K562 (cell line): ENCODE data around the gene AKT2. TPM values are rescaled to one million over a fixed set of nuclear protein-coding genes. Genes with fewer than 3 reads are reported as not detected.
A peak's percentile ranks its signal among the peaks of the same experiment; 100 is the strongest.

Experiments
- BDP1 ChIP-seq: IDR thresholded peaks from 3 replicates; pipeline ENCODE4 v1.6.1; 2011; ENCODE audit not compliant: insufficient read length, insufficient read depth
- FOXA3 ChIP-seq, 2 experiments: fragments of 450-650 bp in 1 of 2; sonication (generic) in 1 of 2; formaldehyde crosslinking; IDR thresholded peaks in 1 of 2; conservative IDR thresholded peaks in 1 of 2; 2 replicates each; pipeline versions ENCODE4 v1.4.0 to v1.8.0; 2020 to 2022; ENCODE audit warnings: mild to moderate bottlenecking in 2 of 2, missing genetic modification reagents in 1 of 2
- HDGF ChIP-seq: fragments of 450-650 bp; IDR thresholded peaks from 2 replicates; pipeline ENCODE4 v1.6.1; 2016
- PHB ChIP-seq: fragments of 250-450 bp; sonication (Bioruptor Pico); IDR thresholded peaks from 2 replicates; pipeline ENCODE4 v1.5.0; 2021
- RBBP5 ChIP-seq: fragments of 200-600 bp; sonication (generic); IDR thresholded peaks from 2 replicates; pipeline ENCODE4 v1.6.1; 2012; ENCODE audit warnings: borderline replicate concordance, mild to moderate bottlenecking, low read length, control low read depth, inconsistent platforms; ENCODE audit not compliant: insufficient read depth, poor library complexity, severe bottlenecking
- RBFOX2 ChIP-seq: fragments of 200-400 bp; formaldehyde crosslinking; IDR thresholded peaks from 2 replicates; pipeline ENCODE4 v1.6.1; 2017; ENCODE audit warnings: low read depth, mild to moderate bottlenecking, low read length, moderate library complexity
- TOE1 ChIP-seq, 2 experiments: fragments of 450-650 bp in 1 of 2; sonication (generic) in 1 of 2; formaldehyde crosslinking in 1 of 2; IDR thresholded peaks; 2 replicates each; pipeline versions ENCODE4 v1.7.1 to v1.8.0; 2016 to 2022; ENCODE audit warnings: borderline replicate concordance in 2 of 2, mild to moderate bottlenecking in 2 of 2, antibody characterized with exemption in 1 of 2, inconsistent platforms in 1 of 2, low read depth in 1 of 2, missing genetic modification reagents in 1 of 2, moderate library complexity in 1 of 2
- polyA plus RNA-seq, 8 experiments: library from polyadenylated mRNA; depleted of rRNA in 4 of 8; stranded (reverse) in 5 of 8; unstranded in 3 of 8; fragments of >200 nt; fragmentation: Nextera tagmentation in 2 of 8; fragmentation: Illumina TruSeq in 1 of 8; extraction: Ambion mirVana in 2 of 8; extraction: Trizol in 1 of 8; gene quantifications; 2 replicates each; pipeline versions ENCODE4 v1.2.1 to v1.2.3, GENCODE V29; 2011 to 2014; ENCODE audit warnings: inconsistent platforms in 1 of 8, missing spikeins in 1 of 8
- total RNA-seq, 7 experiments: library from RNA; depleted of rRNA in 6 of 7; stranded (reverse); fragments of >200 nt in 6 of 7; fragmentation: Illumina TruSeq in 2 of 7; extraction: Trizol in 2 of 7; gene quantifications; 2 replicates each; pipeline versions ENCODE4 v1.2.1 to v1.2.3, GENCODE V29; 2011 to 2021; ENCODE audit warnings: low replicate concordance in 1 of 7
- TF ChIP-seq, protein P1 (sequence below), 2 experiments: fragments of 450-650 bp in 1 of 2; sonication (generic) in 1 of 2; formaldehyde crosslinking in 1 of 2; IDR thresholded peaks; 2 replicates each; pipeline versions ENCODE4 v1.7.1 to v1.9.0; 2016 to 2022; ENCODE audit warnings: inconsistent platforms in 1 of 2, mild to moderate bottlenecking in 1 of 2, missing genetic modification reagents in 1 of 2
- TF ChIP-seq, protein P2 (sequence below), 2 experiments: fragments of 450-650 bp; IDR thresholded peaks; 2 replicates each; pipeline ENCODE4 v1.6.1; 2016

Gene AKT2
- total and polyA plus RNA-seq, 9 of the 15 experiments (the other 6 are each of a cell fraction or from before 2014, with no cell fraction given), result 1.1 to 132 (median 67.7) TPM

GRCh38 chr19:40272261-40272660, 12.9 kb downstream of the AKT2 start (continued):
- TF ChIP-seq TOE1 (IDR thresholded peaks at IDR 0.05; ENCODE audit: borderline replicate concordance) (no peak), TOE1 (CRISPR knock-in tag; IDR thresholded peaks at IDR 0.05; ENCODE audit: borderline replicate concordance, low read depth) (no peak), PHB (CRISPR knock-in tag) (no peak), BDP1 (no peak), RBBP5 (peak; percentile 3), FOXA3 (CRISPR knock-in tag; conservative IDR thresholded peaks at IDR 0.05 in 1 of 2, IDR thresholded peaks at IDR 0.05 in 1 of 2) (no peak), RBFOX2 (0 out of 2 replicates have a peak, but pooled peaks have one; percentile 29), HDGF (0 out of 2 replicates have a peak, but pooled peaks have one; percentile 28)
- TF ChIP-seq, protein P1, sequence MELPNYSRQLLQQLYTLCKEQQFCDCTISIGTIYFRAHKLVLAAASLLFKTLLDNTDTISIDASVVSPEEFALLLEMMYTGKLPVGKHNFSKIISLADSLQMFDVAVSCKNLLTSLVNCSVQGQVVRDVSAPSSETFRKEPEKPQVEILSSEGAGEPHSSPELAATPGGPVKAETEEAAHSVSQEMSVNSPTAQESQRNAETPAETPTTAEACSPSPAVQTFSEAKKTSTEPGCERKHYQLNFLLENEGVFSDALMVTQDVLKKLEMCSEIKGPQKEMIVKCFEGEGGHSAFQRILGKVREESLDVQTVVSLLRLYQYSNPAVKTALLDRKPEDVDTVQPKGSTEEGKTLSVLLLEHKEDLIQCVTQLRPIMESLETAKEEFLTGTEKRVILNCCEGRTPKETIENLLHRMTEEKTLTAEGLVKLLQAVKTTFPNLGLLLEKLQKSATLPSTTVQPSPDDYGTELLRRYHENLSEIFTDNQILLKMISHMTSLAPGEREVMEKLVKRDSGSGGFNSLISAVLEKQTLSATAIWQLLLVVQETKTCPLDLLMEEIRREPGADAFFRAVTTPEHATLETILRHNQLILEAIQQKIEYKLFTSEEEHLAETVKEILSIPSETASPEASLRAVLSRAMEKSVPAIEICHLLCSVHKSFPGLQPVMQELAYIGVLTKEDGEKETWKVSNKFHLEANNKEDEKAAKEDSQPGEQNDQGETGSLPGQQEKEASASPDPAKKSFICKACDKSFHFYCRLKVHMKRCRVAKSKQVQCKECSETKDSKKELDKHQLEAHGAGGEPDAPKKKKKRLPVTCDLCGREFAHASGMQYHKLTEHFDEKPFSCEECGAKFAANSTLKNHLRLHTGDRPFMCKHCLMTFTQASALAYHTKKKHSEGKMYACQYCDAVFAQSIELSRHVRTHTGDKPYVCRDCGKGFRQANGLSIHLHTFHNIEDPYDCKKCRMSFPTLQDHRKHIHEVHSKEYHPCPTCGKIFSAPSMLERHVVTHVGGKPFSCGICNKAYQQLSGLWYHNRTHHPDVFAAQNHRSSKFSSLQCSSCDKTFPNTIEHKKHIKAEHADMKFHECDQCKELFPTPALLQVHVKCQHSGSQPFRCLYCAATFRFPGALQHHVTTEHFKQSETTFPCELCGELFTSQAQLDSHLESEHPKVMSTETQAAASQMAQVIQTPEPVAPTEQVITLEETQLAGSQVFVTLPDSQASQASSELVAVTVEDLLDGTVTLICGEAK (IDR thresholded peaks at IDR 0.05), result 0 out of 2 replicates have a peak, but pooled peaks have one; percentile 5
- TF ChIP-seq, protein P1 (CRISPR knock-in tag; IDR thresholded peaks at IDR 0.05), result no peak
- TF ChIP-seq, protein P2, sequence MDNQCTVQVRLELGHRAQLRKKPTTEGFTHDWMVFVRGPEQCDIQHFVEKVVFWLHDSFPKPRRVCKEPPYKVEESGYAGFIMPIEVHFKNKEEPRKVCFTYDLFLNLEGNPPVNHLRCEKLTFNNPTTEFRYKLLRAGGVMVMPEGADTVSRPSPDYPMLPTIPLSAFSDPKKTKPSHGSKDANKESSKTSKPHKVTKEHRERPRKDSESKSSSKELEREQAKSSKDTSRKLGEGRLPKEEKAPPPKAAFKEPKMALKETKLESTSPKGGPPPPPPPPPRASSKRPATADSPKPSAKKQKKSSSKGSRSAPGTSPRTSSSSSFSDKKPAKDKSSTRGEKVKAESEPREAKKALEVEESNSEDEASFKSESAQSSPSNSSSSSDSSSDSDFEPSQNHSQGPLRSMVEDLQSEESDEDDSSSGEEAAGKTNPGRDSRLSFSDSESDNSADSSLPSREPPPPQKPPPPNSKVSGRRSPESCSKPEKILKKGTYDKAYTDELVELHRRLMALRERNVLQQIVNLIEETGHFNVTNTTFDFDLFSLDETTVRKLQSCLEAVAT (IDR thresholded peaks at IDR 0.05), result peak in 1 of 2 experiments; percentile 69; a peak in 1 of 4 replicates
